ENCODE data around the gene C20orf202.

The C20orf202 gene

GRCh38 chr20:1177680-1178079 is 25.6 kb upstream of the C20orf202 start:
- H3K36me3 ChIP-seq (ENCODE audit: control insufficient read depth, insufficient read depth, low read length), result no peaks in the 10 kb centered on the region
- DNase-seq (ENCODE audit: extremely low read depth, insufficient read length), result no peak
- H3K4me3 ChIP-seq (replicated peaks; ENCODE audit: low read depth, low read length), result no peak overlapping the region
- no peaks in the 10 kb centered on the region for H3K27me3 ChIP-seq (replicated peaks; ENCODE audit: control insufficient read depth, insufficient read depth, low read length)
- TF ChIP-seq CTCF (IDR thresholded peaks at IDR 0.05; ENCODE audit: insufficient read depth, low read length, poor library complexity, severe bottlenecking), result peak; percentile 7

- no peaks in the 10 kb centered on the region for H3K36me3 ChIP-seq (ENCODE audit: control insufficient read depth, insufficient read depth, low read length)
- no peak for DNase-seq (ENCODE audit: extremely low read depth, insufficient read length)
- H3K4me3 ChIP-seq (replicated peaks; ENCODE audit: low read depth, low read length), result no peak overlapping the region
- H3K27me3 ChIP-seq (replicated peaks; ENCODE audit: control insufficient read depth, insufficient read depth, low read length), result no peaks in the 10 kb centered on the region; the same call in 1 of the 2 replicates
- TF ChIP-seq CTCF (IDR thresholded peaks at IDR 0.05; ENCODE audit: insufficient read depth, low read length, poor library complexity, severe bottlenecking), result no peak
Observed at GRCh38 chr20:1178103-1178502, 25.2 kb upstream of the C20orf202 start.

DNA sequence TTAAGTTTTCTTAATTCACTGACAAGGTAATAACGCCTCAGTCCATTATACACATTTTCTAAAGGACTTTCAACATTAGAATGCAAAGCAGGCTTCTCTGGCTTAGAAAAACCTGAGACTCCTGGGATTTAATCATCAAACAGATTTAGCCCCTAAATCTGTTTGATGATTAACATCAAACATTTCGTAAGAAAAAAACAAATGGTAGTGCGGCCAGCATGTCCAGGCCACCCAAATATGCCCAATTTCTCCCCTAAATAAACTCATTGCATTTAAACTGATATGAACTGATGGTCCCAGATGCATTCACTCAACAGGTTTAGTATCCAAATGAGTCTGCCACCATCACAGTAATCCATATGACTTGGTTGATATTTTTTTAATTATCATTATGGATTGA is 24.6 kb upstream of the C20orf202 start:
- no peak for TF ChIP-seq CTCF (IDR thresholded peaks at IDR 0.05; ENCODE audit: insufficient read depth, low read length, poor library complexity, severe bottlenecking)
- Histone ChIP-seq H3K36me3 (ENCODE audit: control insufficient read depth, insufficient read depth, low read length) (no peaks in the 10 kb centered on the region), H3K4me3 (replicated peaks; ENCODE audit: low read depth, low read length) (no peak overlapping the region), H3K27me3 (replicated peaks; ENCODE audit: control insufficient read depth, insufficient read depth, low read length) (no peaks in the 10 kb centered on the region; the same call in 1 of the 2 replicates)
- no peak for DNase-seq (ENCODE audit: extremely low read depth, insufficient read length)

GRCh38 chr20:1180949-1181348 is 22.3 kb upstream of the C20orf202 start:
- no peak for TF ChIP-seq CTCF (IDR thresholded peaks at IDR 0.05; ENCODE audit: insufficient read depth, low read length, poor library complexity, severe bottlenecking)
- Histone ChIP-seq H3K27me3 (replicated peaks; ENCODE audit: control insufficient read depth, insufficient read depth, low read length) (no peaks in the 10 kb centered on the region; the same call in 1 of the 2 replicates), H3K36me3 (ENCODE audit: control insufficient read depth, insufficient read depth, low read length) (no peaks in the 10 kb centered on the region), H3K4me3 (replicated peaks; ENCODE audit: low read depth, low read length) (no peak overlapping the region)
- DNase-seq (ENCODE audit: extremely low read depth, insufficient read length), result no peak

DNA sequence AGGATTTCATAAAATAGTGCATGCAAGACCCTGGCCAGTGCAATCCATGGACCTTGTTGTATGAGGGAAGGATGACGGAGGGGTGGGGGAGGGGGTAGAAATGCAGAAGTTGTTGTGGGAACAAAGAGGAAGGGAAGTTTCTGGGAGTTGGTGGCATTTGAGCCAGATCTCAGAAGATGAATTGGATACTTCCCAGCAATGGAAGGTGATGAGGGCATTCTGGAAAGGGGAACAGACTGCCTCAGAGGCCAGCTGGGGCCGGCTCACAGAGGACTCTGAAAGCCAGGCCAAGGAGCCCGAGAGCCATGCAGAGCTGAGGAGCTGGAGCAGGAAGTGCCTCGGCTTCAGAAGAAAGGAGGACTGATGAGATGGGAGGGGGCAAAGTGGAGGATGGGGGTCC is 21.1 kb upstream of the C20orf202 start:
- TF ChIP-seq CTCF (IDR thresholded peaks at IDR 0.05; ENCODE audit: insufficient read depth, low read length, poor library complexity, severe bottlenecking), result no peak
- H3K27me3 ChIP-seq (replicated peaks; ENCODE audit: control insufficient read depth, insufficient read depth, low read length), result peaks cover 4% of the 10 kb centered on the region; the same call in 1 of the 2 replicates
- no peak for DNase-seq (ENCODE audit: extremely low read depth, insufficient read length)

GRCh38 chr20:1183153-1183552 is 20.1 kb upstream of the C20orf202 start:
- TF ChIP-seq CTCF (IDR thresholded peaks at IDR 0.05; ENCODE audit: insufficient read depth, low read length, poor library complexity, severe bottlenecking), result no peak
- Histone ChIP-seq H3K36me3 (ENCODE audit: control insufficient read depth, insufficient read depth, low read length) (no peaks in the 10 kb centered on the region), H3K4me3 (replicated peaks; ENCODE audit: low read depth, low read length) (no peak overlapping the region), H3K27me3 (replicated peaks; ENCODE audit: control insufficient read depth, insufficient read depth, low read length) (peaks cover 4% of the 10 kb centered on the region; the same call in 1 of the 2 replicates)
- no peak for DNase-seq (ENCODE audit: extremely low read depth, insufficient read length)

More for the DNA sequence above, 21.1 kb upstream of the C20orf202 start:
- H3K4me3 ChIP-seq (replicated peaks; ENCODE audit: low read depth, low read length), result no peak overlapping the region
- no peaks in the 10 kb centered on the region for H3K36me3 ChIP-seq (ENCODE audit: control insufficient read depth, insufficient read depth, low read length)
